GM12874 (cell line): ENCODE data around the gene MAP3K7.

Experiments
- CTCF ChIP-seq: IDR thresholded peaks from 2 replicates; pipeline ENCODE4 v1.5.1; 2011; ENCODE audit warnings: low read depth, mild to moderate bottlenecking, control low read depth, low read length, moderate library complexity; ENCODE audit not compliant: insufficient read depth

The MAP3K7 gene

GRCh38 chr6:90610301-90610750, 23.5 kb upstream of the MAP3K7 start:
- no peak for TF ChIP-seq CTCF

GRCh38 chr6:90605749-90606340, 19.0 kb upstream of the MAP3K7 start:
- no peak for TF ChIP-seq CTCF

- no peak for TF ChIP-seq CTCF
These were observed 17.7 kb upstream of the MAP3K7 start for GRCh38 chr6:90604546-90604945.

- no peak for TF ChIP-seq CTCF
These were observed 12.3 kb upstream of the MAP3K7 start for GRCh38 chr6:90599151-90599550.

- TF ChIP-seq CTCF = no peak
These were observed 11.5 kb upstream of the MAP3K7 start for GRCh38 chr6:90598192-90598951.

- no peak for TF ChIP-seq CTCF
These were observed 10.2 kb upstream of the MAP3K7 start for GRCh38 chr6:90596967-90597539.

- no peak for TF ChIP-seq CTCF
These were observed 9.0 kb upstream of the MAP3K7 start for GRCh38 chr6:90595854-90596253.
